RKO (cell line): Measurements from ENCODE around the gene HIVEP2.
A peak's percentile ranks its signal among the peaks of the same experiment; 100 is the strongest.

Experiments used
- DNase-seq: peaks from one replicate; pipeline ENCODE4 v3.0.0-alpha.2; 2016; ENCODE audit warnings: low spot score

HIVEP2 gene

GRCh38 chr6:142839686-142840040 lies 105.3 kb downstream of the HIVEP2 start:
- peak; percentile 7 for DNase-seq

- peak; percentile 91 for DNase-seq
These were observed 105.9 kb downstream of the HIVEP2 start for GRCh38 chr6:142838821-142839685.

- no peak for DNase-seq
These were observed 109.0 kb downstream of the HIVEP2 start for GRCh38 chr6:142835787-142836535.

- no peak for DNase-seq
These were observed 110.1 kb downstream of the HIVEP2 start for GRCh38 chr6:142834853-142835252.

- no peak for DNase-seq
These were observed 111.2 kb downstream of the HIVEP2 start for GRCh38 chr6:142833798-142834197.

GRCh38 chr6:142833054-142833453 lies 111.9 kb downstream of the HIVEP2 start:
- peak; percentile 99 for DNase-seq

- DNase-seq = no peak
These were observed 114.2 kb downstream of the HIVEP2 start for GRCh38 chr6:142830807-142831206.

GRCh38 chr6:142830116-142830710 lies 114.8 kb downstream of the HIVEP2 start:
- no peak for DNase-seq

- no peak for DNase-seq
These were observed 115.4 kb downstream of the HIVEP2 start for GRCh38 chr6:142829556-142829955.

GRCh38 chr6:142827991-142828390 lies 117.0 kb downstream of the HIVEP2 start:
- no peak for DNase-seq

- no peak for DNase-seq
These were observed 117.6 kb downstream of the HIVEP2 start for GRCh38 chr6:142827369-142827768.

GRCh38 chr6:142825760-142826159 lies 119.2 kb downstream of the HIVEP2 start:
- DNase-seq = no peak

GRCh38 chr6:142824426-142824825 lies 120.5 kb downstream of the HIVEP2 start:
- no peak for DNase-seq

- no peak for DNase-seq
These were observed 121.6 kb downstream of the HIVEP2 start for GRCh38 chr6:142823256-142823902.

GRCh38 chr6:142822842-142823241 lies 122.1 kb downstream of the HIVEP2 start:
- DNase-seq = no peak

GRCh38 chr6:142822383-142822782 lies 122.6 kb downstream of the HIVEP2 start:
- DNase-seq = no peak

GRCh38 chr6:142821860-142822259 lies 123.1 kb downstream of the HIVEP2 start:
- no peak for DNase-seq

- DNase-seq = no peak
These were observed 123.7 kb downstream of the HIVEP2 start for GRCh38 chr6:142821164-142821716.

- no peak for DNase-seq
These were observed 124.5 kb downstream of the HIVEP2 start for GRCh38 chr6:142820338-142821051.

- DNase-seq = no peak
These were observed 125.2 kb downstream of the HIVEP2 start for GRCh38 chr6:142819603-142820337.

GRCh38 chr6:142816486-142816885 lies 128.5 kb downstream of the HIVEP2 start:
- DNase-seq = no peak
